Measurements from ENCODE around the gene DDX59.
"Not testable (repeated sequence)": the region's sequence is repeated elsewhere in the genome, so short reads cannot be mapped to it uniquely, and the experiment has no call there.

DDX59 gene

DNA sequence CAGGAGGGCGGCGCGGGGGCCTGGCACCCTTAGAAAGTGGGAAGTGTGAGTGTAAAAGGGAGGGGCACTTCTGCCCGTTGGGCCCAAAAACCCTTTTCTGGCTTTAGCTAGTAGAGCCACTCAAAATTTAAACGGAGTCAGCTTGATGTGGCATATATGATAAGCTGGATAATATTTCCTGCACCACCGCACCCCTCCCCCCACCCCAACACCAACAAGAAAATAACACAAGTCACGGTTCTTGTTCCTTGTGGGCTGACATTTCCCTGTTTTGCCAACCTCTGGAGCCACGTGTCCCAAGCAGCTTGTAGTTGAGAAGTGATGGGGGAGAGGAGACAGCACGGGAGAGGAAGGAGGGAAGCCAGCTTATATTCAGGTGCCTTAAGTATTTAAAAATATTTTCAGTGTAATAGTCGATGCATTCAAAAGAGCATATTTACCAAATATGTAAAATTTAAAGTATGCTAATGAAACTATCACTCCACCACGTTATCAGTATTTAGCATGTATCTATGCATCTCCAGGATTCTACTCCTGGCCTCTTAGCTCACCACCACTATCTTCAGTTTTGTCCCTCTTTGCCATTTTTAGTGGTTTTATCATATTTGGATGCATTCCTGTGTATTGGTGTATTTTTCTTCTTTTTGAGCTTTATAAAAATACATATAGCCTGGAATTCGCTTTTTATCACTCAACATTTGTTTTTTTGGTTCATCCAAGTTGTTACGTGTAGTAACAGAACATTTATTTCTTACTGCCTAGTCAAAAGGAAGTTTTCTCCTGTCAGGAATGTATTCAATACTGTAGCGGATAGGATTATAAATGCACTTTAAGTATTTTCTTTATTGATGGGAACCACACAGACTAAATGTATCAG lies 773 bp upstream of the DDX59 start:
- no peak for DNase-seq

- no peak for DNase-seq
Observed at GRCh38 chr1:200668514-200669313, 993 bp downstream of the DDX59 start.

- no peak for DNase-seq
Observed at GRCh38 chr1:200666309-200666708, 3.4 kb downstream of the DDX59 start.

DNA sequence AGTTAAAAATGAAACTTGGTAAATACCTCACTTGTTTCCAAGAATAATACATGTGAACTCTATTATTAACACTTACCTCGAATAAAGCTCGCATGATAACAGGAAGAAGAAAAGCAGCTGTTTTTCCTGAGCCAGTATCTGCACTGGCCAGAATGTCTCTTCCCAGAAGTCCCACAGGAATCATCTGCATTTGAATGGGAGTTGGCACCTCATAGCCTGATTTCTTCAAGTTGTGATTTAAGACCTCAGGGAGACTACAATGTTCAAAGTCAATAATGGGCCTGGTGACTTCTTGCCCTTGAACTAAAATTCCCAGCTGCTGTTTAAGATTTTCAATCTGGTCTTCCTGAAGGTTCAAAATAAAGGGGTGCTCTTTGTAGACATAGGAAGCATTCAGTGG lies 3.8 kb downstream of the DDX59 start:
- no peak for DNase-seq

DNA sequence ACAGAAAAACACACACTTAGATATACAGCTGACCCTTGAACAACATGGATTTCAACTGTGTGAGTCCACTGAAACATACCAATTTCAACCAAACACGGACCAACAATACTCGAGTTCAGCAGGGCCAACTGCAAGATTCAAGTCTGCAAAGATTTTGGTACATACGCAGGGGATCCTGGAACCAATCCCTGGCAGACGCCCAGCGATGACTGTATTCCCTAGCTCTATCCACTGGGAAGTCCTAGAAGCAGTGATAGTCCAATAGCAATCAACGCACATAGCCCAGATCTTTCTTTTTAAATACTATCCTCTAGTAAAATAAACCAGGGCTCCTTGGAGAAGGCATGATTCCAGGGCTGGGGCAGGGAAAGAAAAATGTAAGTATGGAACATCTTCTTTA lies 9.0 kb downstream of the DDX59 start:
- DNase-seq: no peak

GRCh38 chr1:200659269-200659668 lies 10.4 kb downstream of the DDX59 start:
- DNase-seq: no peak

GRCh38 chr1:200658037-200658818 lies 11.5 kb downstream of the DDX59 start:
- DNase-seq: no peak

DNA sequence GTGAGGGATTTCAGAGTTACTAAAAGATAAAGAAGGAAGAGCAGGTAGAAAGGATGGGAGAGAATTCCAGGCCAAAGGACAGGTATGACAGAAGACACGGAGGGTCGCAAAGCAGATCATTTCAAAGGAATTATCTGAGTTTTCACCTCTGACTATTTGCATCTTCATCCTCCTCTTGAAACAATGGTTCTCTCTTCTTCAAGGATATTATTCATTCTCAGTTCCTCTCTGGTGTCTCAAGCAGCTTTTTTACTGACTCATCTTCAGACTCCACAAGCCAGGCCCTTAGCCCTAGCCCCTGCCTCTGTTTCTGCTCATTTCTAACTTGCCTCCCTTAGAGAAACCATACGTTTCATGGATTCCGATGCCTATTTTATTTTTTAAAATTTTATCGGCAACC lies 15.0 kb downstream of the DDX59 start:
- DNase-seq: no peak

DNA sequence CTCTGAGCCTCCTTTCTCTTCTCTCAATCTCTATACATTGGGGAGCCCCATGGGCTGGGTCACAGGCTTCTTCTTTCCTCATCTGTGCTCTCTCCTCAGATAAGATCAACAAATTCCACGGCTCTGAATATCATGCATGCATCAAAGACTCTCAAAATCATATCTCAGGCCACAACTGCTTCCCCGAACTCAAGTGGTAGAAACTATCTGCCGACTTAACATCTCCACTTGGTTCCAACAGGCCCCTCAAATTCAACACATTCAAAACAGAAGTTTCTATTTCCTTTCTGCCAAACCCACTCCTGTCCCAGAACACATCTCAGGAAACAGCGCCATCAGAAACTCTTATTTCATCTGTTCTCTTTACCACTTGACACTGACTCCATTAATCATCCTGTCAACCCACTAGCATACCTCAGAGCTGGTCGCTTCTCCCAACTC lies 16.7 kb downstream of the DDX59 start:
- DNase-seq: no peak

- no peak for DNase-seq
Observed at GRCh38 chr1:200652378-200652777, 17.3 kb downstream of the DDX59 start.

GRCh38 chr1:200646515-200646914 lies 23.2 kb downstream of the DDX59 start:
- DNase-seq: no peak

- no peak for DNase-seq
Observed at GRCh38 chr1:200644021-200644420, 25.7 kb downstream of the DDX59 start.

GRCh38 chr1:200642481-200642880 lies 27.2 kb downstream of the DDX59 start:
- no peak for DNase-seq

GRCh38 chr1:200640963-200641401 lies 28.7 kb downstream of the DDX59 start:
- no peak for DNase-seq

GRCh38 chr1:200640373-200640962 lies 29.2 kb downstream of the DDX59 start:
- DNase-seq: no peak

DNA sequence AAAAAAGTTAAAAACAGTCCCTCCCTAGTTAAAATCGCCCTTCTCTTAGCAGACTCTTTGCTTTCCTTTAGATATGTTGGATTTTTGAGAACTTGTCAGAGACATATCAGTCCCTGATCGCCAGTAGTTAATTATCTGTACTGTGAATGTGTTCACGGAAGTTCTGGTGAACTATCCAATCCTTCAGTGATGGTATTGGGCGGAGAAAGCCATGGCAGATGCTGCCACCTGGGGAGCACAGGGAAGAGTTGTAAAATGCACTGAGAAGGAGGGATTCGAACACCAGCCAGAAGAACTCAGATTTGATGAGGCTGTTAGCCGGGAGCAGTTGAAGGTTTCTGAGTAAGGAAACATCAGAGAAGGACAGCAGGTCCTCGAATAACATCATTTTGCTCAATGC lies 31.6 kb downstream of the DDX59 start:
- DNase-seq: no peak

DNA sequence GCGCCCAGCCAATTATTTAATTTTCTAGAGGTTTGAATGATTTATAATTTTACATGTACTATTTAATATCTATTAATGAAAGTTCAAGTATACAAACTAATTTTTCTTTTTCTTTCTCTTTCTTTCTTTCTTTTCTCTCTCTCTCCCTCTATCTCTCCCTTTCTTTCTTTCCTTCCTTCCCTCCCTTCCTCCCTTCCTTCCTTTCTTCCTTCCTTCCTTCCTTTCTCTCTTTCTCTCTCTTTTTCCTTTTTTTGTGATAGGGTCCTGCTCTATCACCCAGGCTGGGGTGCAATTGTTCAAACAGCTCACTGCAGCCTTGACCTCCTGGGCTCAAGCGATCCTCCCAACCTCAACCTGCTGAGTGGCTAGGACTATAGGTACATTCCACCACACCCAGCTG lies 33.0 kb downstream of the DDX59 start:
- DNase-seq: no peak

GRCh38 chr1:200634261-200635122 lies 35.2 kb downstream of the DDX59 start:
- no peak for DNase-seq

DNA sequence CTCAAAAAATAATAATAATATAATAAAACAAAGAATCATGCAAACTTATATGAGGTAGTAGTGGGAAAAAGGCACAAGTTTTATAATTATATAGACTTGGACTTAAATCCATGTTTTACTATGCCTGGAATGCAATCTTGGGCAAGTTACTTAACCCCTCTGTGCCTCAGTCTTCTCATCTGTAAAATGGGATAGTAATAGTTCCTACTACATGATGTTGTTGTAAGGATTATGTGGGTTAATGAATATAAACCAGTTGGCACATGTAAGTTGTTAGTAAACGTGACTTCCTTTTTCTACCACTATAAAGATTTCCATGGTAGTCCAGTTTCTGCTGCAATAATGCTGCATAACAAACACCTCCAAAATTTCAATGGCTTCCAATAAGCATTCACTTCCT lies 38.3 kb downstream of the DDX59 start:
- no peak for DNase-seq

DNA sequence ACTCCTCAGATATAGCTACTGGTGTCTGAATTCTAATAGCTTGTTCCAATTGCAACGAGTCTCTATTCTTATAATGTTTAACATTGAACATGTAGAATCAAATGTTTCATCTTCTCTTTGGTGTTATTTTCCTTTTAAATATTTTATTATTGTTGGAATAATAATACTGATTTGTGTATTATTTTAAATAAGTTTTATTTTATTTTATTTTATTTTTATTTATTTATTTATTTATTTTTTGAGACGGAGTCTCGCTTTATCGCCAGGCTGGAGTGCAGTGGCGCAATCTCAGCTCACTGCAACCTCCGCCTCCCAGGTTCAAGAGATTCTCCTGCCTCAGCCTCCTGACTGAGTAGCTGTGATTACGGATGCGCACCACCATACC lies 39.2 kb downstream of the DDX59 start:
- DNase-seq: not testable (repeated sequence)

DNA sequence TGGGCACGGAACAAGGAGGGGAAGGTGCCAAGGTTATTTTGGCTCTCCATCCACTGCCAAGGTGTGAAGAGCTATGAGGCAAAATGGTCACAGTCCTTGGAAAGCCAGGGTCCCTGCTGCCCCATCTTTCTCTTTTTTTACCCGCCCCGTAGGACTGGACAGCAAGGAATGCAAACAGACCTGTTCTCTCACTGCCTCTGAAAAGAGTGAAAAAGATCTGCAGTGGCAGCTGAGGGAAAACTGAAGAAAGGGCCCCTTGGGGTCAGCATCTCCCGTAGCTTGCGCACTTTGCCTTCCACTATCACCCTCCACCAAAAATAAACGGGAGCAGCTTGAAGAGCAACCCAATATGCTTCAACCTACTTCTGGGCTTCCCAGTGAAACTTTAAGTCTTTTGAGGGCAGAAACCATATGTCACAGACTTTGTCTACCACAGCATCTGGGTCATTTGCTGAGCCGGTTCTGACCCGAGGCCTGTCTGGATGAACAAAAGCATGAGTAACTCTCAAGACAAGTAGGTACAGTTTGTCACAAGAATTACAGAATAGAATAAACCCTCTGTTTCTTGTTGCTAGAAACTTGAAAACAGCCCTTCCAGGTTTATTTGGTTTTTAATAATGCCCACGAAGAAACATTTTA lies 39.7 kb downstream of the DDX59 start:
- DNase-seq: peak; percentile 13
